K562 (cell line): ENCODE measurements around the gene MPL. TPM values are rescaled to one million over a fixed set of nuclear protein-coding genes. Genes with fewer than 3 reads are reported as not detected.
A peak's percentile ranks its signal among the peaks of the same experiment; 100 is the strongest.

Source experiments
- CEBPG ChIP-seq, 3 experiments: fragments of 200-800 bp in 1 of 3; sonication (Bioruptor generic) in 1 of 3; sonication (generic) in 1 of 3; formaldehyde crosslinking in 1 of 3; IDR thresholded peaks in 2 of 3; conservative IDR thresholded peaks in 1 of 3; 2 replicates each; pipeline versions ENCODE4 v1.6.1 to v1.8.0; 2016 to 2022; ENCODE audit warnings: missing compliant biosample characterization in 2 of 3, missing genetic modification characterization in 2 of 3, mild to moderate bottlenecking in 1 of 3, missing genetic modification reagents in 1 of 3
- ETV1 ChIP-seq: fragments of 450-650 bp; conservative IDR thresholded peaks from 2 replicates; pipeline ENCODE4 v1.6.1; 2016; ENCODE audit warnings: missing genetic modification characterization, control low read depth, low read depth, missing compliant biosample characterization
- HNRNPH1 ChIP-seq: fragments of 200-400 bp; formaldehyde crosslinking; optimal IDR thresholded peaks from 2 replicates; pipeline ENCODE3; 2017; ENCODE audit warnings: low read depth, mild to moderate bottlenecking, low read length, moderate library complexity
- IFI16 ChIP-seq: fragments of 250-450 bp; sonication (Bioruptor Pico); IDR thresholded peaks from 2 replicates; pipeline ENCODE4 v2.1.2; 2022; ENCODE audit warnings: mild to moderate bottlenecking, inconsistent platforms
- KLF10 ChIP-seq: fragments of 250-450 bp; sonication (Bioruptor Pico); IDR thresholded peaks from 2 replicates; pipeline ENCODE4 v1.6.1; 2021; ENCODE audit warnings: matching md5 sums
- RUNX1 ChIP-seq: sonication (generic); IDR thresholded peaks from 2 replicates; pipeline ENCODE4 v1.6.1; 2016; ENCODE audit warnings: antibody characterized with exemption, low read depth
- SP2 ChIP-seq: IDR thresholded peaks from 2 replicates; pipeline ENCODE4 v1.6.1; 2011; ENCODE audit warnings: mild to moderate bottlenecking, low read depth, low read length, moderate library complexity; ENCODE audit not compliant: poor library complexity, severe bottlenecking; ENCODE audit errors: extremely low read depth
- ZNF311 ChIP-seq: fragments of 250-450 bp; sonication (Bioruptor Pico); IDR thresholded peaks from 2 replicates; pipeline ENCODE4 v1.4.0; 2020; ENCODE audit warnings: mild to moderate bottlenecking, moderate library complexity
- polyA plus RNA-seq, 8 experiments: library from polyadenylated mRNA; depleted of rRNA in 4 of 8; stranded (reverse) in 5 of 8; unstranded in 3 of 8; fragments of >200 nt; fragmentation: Nextera tagmentation in 2 of 8; fragmentation: Illumina TruSeq in 1 of 8; extraction: Ambion mirVana in 2 of 8; extraction: Trizol in 1 of 8; gene quantifications; 2 replicates each; pipeline versions ENCODE4 v1.2.1 to v1.2.3, GENCODE V29; 2011 to 2014; ENCODE audit warnings: inconsistent platforms in 1 of 8, missing spikeins in 1 of 8
- total RNA-seq, 7 experiments: library from RNA; depleted of rRNA in 6 of 7; stranded (reverse); fragments of >200 nt in 6 of 7; fragmentation: Illumina TruSeq in 2 of 7; extraction: Trizol in 2 of 7; gene quantifications; 2 replicates each; pipeline versions ENCODE4 v1.2.1 to v1.2.3, GENCODE V29; 2011 to 2021; ENCODE audit warnings: low replicate concordance in 1 of 7
- TF ChIP-seq, protein P1 (sequence below): fragments of 250-450 bp; sonication (Bioruptor Pico); IDR thresholded peaks from 2 replicates; pipeline ENCODE4 v1.5.1; 2021; ENCODE audit warnings: mild to moderate bottlenecking
- TF ChIP-seq, protein P2 (sequence below), 2 experiments: fragments of 450-650 bp; conservative IDR thresholded peaks; 2 replicates each; pipeline ENCODE4 v1.6.1; 2017; ENCODE audit warnings: mild to moderate bottlenecking in 2 of 2, moderate library complexity in 2 of 2
- TF ChIP-seq, protein P3 (sequence below): fragments of 250-450 bp; sonication (Bioruptor Pico); IDR thresholded peaks from 2 replicates; pipeline ENCODE4 v1.4.0; 2020; ENCODE audit warnings: borderline replicate concordance
- TF ChIP-seq, protein P4 (sequence below), 2 experiments: fragments of 450-650 bp; IDR thresholded peaks; 2 replicates each; pipeline ENCODE4 v1.6.1; 2016; ENCODE audit warnings: mild to moderate bottlenecking in 2 of 2, borderline replicate concordance in 1 of 2, low read depth in 1 of 2, moderate library complexity in 1 of 2

The MPL gene
- total and polyA plus RNA-seq, 9 of the 15 experiments (the other 6 are each of a cell fraction or from before 2014, with no cell fraction given): not detected

DNA sequence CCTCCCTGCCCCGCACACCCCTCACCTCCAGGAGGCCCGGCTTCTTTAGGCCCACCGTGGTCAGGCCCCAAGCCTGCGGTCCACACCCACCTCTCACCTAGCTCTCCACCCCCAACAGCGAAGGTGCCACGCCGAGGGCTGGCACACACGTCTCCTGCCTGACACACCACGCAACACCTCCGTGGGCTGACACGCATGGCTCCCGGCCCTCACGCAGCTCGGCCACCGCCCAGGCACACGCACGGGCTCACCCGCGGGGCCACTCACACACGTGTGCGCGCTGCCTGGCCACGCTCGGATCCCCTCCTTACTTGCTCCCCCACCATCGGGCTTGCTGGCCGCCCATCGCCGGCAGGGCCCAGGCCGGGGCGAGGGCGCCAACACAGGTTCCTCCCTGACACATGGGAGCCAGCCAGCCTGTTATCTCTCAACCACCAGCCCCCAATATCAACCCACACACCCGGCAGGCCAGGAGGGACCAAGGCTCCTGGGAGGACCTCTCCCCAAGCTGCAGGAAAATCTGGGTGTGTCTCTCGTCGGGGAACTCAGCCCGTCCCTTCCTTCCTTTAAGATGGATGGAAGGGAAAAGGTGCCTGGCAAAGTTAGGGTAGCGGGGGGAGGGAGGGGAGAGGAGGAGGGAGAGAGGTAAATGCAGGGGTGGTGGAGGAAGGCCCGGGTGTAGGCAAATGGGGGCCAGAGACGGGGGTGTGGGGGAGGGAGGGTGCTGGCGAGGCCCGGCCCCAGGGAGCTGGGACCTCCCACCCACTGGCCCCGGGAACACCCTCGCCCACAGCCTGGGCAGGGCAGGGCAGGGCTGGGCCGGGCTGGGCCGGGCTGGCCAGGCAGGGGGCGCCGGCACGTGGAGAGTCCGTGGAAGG is 29.6 kb downstream of the MPL start (continued):
- TF ChIP-seq, protein P1, sequence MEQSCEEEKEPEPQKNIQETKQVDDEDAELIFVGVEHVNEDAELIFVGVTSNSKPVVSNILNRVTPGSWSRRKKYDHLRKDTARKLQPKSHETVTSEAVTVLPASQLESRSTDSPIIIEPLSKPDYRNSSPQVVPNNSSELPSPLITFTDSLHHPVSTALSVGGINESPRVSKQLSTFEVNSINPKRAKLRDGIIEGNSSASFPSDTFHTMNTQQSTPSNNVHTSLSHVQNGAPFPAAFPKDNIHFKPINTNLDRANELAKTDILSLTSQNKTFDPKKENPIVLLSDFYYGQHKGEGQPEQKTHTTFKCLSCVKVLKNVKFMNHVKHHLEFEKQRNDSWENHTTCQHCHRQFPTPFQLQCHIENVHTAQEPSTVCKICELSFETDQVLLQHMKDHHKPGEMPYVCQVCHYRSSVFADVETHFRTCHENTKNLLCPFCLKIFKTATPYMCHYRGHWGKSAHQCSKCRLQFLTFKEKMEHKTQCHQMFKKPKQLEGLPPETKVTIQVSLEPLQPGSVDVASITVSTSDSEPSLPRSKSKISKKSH (CRISPR knock-in tag): no peak
- no peak for TF ChIP-seq ZNF311 (CRISPR knock-in tag)
- no peak for TF ChIP-seq SP2
- no peak for TF ChIP-seq KLF10 (CRISPR knock-in tag)
- no peak for TF ChIP-seq HNRNPH1
- no peak for TF ChIP-seq IFI16 (CRISPR knock-in tag)
- no peak for TF ChIP-seq ETV1 (tag)
- TF ChIP-seq, protein P2, sequence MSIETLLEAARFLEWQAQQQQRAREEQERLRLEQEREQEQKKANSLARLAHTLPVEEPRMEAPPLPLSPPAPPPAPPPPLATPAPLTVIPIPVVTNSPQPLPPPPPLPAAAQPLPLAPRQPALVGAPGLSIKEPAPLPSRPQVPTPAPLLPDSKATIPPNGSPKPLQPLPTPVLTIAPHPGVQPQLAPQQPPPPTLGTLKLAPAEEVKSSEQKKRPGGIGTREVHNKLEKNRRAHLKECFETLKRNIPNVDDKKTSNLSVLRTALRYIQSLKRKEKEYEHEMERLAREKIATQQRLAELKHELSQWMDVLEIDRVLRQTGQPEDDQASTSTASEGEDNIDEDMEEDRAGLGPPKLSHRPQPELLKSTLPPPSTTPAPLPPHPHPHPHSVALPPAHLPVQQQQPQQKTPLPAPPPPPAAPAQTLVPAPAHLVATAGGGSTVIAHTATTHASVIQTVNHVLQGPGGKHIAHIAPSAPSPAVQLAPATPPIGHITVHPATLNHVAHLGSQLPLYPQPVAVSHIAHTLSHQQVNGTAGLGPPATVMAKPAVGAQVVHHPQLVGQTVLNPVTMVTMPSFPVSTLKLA (conservative IDR thresholded peaks at IDR 0.05): peak; percentile 83 to 90
- no peak for TF ChIP-seq RUNX1
- peak; percentile 28; the same call in 1 of the 2 replicates for TF ChIP-seq CEBPG (CRISPR knock-in tag; IDR thresholded peaks at IDR 0.05)
- no peak for TF ChIP-seq CEBPG (tag; conservative IDR thresholded peaks at IDR 0.05 in 1 of 2, IDR thresholded peaks at IDR 0.05 in 1 of 2)
- TF ChIP-seq, protein P3, sequence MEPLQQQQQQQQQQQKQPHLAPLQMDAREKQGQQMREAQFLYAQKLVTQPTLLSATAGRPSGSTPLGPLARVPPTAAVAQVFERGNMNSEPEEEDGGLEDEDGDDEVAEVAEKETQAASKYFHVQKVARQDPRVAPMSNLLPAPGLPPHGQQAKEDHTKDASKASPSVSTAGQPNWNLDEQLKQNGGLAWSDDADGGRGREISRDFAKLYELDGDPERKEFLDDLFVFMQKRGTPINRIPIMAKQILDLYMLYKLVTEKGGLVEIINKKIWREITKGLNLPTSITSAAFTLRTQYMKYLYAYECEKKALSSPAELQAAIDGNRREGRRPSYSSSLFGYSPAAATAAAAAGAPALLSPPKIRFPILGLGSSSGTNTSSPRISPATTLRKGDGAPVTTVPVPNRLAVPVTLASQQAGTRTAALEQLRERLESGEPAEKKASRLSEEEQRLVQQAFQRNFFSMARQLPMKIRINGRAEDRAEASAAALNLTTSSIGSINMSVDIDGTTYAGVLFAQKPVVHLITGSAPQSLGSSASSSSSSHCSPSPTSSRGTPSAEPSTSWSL: no peak
- TF ChIP-seq, protein P4, sequence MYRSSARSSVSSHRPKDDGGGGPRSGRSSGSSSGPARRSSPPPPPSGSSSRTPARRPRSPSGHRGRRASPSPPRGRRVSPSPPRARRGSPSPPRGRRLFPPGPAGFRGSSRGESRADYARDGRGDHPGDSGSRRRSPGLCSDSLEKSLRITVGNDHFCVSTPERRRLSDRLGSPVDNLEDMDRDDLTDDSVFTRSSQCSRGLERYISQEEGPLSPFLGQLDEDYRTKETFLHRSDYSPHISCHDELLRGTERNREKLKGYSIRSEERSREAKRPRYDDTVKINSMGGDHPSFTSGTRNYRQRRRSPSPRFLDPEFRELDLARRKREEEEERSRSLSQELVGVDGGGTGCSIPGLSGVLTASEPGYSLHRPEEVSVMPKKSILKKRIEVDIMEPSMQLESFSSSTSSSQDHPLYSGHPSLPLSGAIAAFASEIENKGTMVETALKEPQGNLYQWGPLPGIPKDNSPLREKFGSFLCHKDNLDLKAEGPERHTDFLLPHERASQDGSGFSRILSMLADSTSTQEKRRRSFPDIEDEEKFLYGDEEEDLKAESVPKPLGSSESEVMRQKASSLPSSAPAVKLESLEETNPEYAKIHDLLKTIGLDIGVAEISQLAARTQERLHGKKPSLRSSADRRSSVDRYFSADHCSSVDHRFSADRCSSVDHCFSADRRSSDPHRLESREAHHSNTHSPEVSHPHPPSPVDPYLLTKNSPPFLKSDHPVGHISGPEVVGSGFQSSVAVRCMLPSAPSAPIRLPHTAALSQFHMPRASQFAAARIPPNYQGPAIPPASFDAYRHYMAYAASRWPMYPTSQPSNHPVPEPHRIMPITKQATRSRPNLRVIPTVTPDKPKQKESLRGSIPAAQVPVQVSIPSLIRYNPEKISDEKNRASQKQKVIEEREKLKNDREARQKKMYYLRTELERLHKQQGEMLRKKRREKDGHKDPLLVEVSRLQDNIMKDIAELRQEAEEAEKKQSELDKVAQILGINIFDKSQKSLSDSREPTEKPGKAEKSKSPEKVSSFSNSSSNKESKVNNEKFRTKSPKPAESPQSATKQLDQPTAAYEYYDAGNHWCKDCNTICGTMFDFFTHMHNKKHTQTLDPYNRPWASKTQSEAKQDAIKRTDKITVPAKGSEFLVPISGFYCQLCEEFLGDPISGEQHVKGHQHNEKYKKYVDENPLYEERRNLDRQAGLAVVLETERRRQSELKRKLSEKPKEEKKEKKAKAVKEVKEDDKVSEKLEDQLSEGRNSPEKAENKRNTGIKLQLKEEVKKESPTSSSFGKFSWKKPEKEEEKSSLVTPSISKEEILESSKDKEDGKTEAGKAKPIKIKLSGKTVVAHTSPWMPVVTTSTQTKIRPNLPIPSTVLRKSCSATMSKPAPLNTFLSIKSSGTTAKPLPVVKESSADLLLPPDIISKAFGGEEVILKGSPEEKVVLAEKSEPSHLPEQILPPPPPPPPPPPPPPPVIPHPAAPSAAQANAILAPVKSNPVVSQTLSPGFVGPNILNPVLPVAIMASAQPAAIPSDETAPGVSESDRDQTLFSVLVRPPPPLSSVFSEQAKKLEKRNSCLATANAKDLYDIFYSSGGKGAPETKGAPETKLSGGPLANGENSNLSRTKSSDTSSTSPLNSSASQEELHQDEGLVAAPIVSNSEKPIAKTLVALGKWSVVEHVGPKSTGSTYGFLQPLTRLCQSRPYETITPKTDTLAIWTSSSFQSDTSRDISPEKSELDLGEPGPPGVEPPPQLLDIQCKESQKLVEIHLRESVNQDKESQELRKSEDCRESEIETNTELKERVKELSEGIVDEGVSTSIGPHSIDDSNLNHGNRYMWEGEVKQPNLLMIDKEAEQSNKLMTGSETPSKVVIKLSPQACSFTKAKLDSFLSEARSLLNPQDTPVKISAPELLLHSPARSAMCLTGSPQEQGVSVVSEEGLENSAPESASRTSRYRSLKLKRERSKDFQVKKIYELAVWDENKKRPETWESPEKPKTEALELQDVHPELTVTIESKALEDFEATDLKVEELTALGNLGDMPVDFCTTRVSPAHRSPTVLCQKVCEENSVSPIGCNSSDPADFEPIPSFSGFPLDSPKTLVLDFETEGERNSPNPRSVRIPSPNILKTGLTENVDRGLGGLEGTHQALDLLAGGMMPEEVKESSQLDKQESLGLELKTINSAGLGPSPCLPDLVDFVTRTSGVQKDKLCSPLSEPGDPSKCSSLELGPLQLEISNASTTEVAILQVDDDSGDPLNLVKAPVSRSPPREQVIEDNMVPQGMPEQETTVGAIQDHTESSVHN (IDR thresholded peaks at IDR 0.05; ENCODE audit: borderline replicate concordance in 1 of 2, low read depth in 1 of 2): no peak
